Smooth muscle cell (in vitro differentiated cells): ENCODE data around the gene RBM7. TPM values are rescaled to one million over a fixed set of nuclear protein-coding genes. Genes with fewer than 3 reads are reported as not detected.

Experiments used
- DNase-seq: peaks from one replicate; lab custom pipeline; 2025; ENCODE audit not compliant: unreplicated experiment; lab: John Stamatoyannopoulos, UW
- H2AFZ ChIP-seq: fragments of 200-600 bp; sonication (generic); 2 replicates; pipeline ENCODE4 v1.6.0; 2016; ENCODE audit warnings: antibody characterized with exemption, low read depth, mild to moderate bottlenecking
- H3F3A ChIP-seq: fragments of 200-600 bp; sonication (generic); 2 replicates; pipeline ENCODE4 v1.6.0; 2017; ENCODE audit warnings: antibody characterized with exemption, low read depth
- H3K27ac ChIP-seq: fragments of 200-600 bp; sonication (generic); 2 replicates; pipeline ENCODE4 v1.5.1; 2016; ENCODE audit warnings: low read depth, mild to moderate bottlenecking
- H3K27me3 ChIP-seq: fragments of 200-600 bp; sonication (generic); 2 replicates; pipeline ENCODE4 v1.6.1; 2016; ENCODE audit warnings: low read depth, mild to moderate bottlenecking
- H3K36me3 ChIP-seq: fragments of 200-600 bp; sonication (generic); 2 replicates; pipeline ENCODE4 v1.5.1; 2016; ENCODE audit warnings: low read depth
- H3K4me1 ChIP-seq: fragments of 200-600 bp; sonication (generic); 2 replicates; pipeline ENCODE4 v1.5.1; 2016; ENCODE audit warnings: low read depth
- H3K4me2 ChIP-seq: fragments of 200-600 bp; sonication (generic); 2 replicates; pipeline ENCODE4 v1.6.0; 2016; ENCODE audit warnings: mild to moderate bottlenecking
- H3K4me3 ChIP-seq: fragments of 200-600 bp; sonication (generic); 2 replicates; pipeline ENCODE4 v1.5.1; 2016; ENCODE audit warnings: mild to moderate bottlenecking
- H3K79me2 ChIP-seq: fragments of 200-600 bp; sonication (generic); 2 replicates; pipeline ENCODE4 v1.6.0; 2016; ENCODE audit warnings: low read depth, mild to moderate bottlenecking
- H3K9ac ChIP-seq: fragments of 200-600 bp; sonication (generic); 2 replicates; pipeline ENCODE4 v1.6.0; 2016; ENCODE audit warnings: low read depth
- H3K9me3 ChIP-seq: fragments of 200-600 bp; sonication (generic); replicated peaks from 2 replicates; pipeline ENCODE4 v1.5.1; 2016; ENCODE audit warnings: low read depth
- H4K20me1 ChIP-seq: fragments of 200-600 bp; sonication (generic); 2 replicates; pipeline ENCODE4 v1.6.0; 2016; ENCODE audit warnings: low read depth
- WGBS: methylation state at CpG from one replicate; pipeline ENCODE4 v1.1.7; 2016; ENCODE audit warnings: low lambda C conversion rate; 5-methylcytosine and 5-hydroxymethylcytosine counted together
- polyA plus RNA-seq: library from polyadenylated mRNA; unstranded; fragments of >200 nt; fragmentation: Nextera tagmentation; extraction: Ambion mirVana; gene quantifications from 2 replicates; pipeline ENCODE4 v1.2.1, GENCODE V29; 2016
- total RNA-seq: library from RNA; depleted of rRNA; stranded (reverse); fragments of >200 nt; gene quantifications from 2 replicates; pipeline ENCODE4 v1.2.3, GENCODE V29; 2014
- TF ChIP-seq, protein P1 (sequence below): fragments of 200-600 bp; sonication (generic); IDR thresholded peaks from 2 replicates; pipeline ENCODE4 v1.5.1; 2017; ENCODE audit warnings: borderline replicate concordance, mild to moderate bottlenecking, antibody characterized with exemption; ENCODE audit not compliant: insufficient read depth, poor library complexity, severe bottlenecking

The RBM7 gene
- total and polyA plus RNA-seq, 2 experiments from 2014 or later = 47.1 to 90.9 TPM

DNA sequence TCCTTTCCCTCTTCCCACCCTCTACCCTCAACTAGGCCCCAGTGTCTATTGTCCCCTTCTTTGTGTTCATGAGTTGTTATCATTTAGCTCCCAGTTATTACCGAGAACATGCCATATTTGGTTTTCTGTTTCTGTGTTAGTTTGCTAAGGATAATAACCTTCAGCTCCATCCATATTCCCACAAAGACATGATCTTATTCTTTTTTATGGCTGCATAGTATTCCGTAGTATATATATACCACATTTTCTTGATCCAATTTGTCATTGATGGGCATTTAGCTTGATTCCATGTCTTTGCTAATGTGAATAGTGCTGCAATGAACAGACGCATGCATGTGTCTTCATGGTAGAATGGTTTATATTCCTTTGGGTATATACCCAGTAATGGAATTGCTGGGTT is 18.0 kb upstream of the RBM7 start:
- Histone ChIP-seq H3F3A (peaks cover under 1% of the 10 kb centered on the region), H3K4me3 (no peak overlapping the region), H3K27ac (no peak overlapping the region), H3K4me2 (no peak overlapping the region), H3K9ac (no peak overlapping the region), H3K36me3 (peaks cover 4% of the 10 kb centered on the region), H3K4me1 (no peaks in the 10 kb centered on the region), H3K9me3 (no peaks in the 10 kb centered on the region), H3K27me3 (no peaks in the 10 kb centered on the region), H2AFZ (no peak overlapping the region), H3K79me2 (no peaks in the 10 kb centered on the region), H4K20me1 (no peaks in the 10 kb centered on the region)
- TF ChIP-seq, protein P1, sequence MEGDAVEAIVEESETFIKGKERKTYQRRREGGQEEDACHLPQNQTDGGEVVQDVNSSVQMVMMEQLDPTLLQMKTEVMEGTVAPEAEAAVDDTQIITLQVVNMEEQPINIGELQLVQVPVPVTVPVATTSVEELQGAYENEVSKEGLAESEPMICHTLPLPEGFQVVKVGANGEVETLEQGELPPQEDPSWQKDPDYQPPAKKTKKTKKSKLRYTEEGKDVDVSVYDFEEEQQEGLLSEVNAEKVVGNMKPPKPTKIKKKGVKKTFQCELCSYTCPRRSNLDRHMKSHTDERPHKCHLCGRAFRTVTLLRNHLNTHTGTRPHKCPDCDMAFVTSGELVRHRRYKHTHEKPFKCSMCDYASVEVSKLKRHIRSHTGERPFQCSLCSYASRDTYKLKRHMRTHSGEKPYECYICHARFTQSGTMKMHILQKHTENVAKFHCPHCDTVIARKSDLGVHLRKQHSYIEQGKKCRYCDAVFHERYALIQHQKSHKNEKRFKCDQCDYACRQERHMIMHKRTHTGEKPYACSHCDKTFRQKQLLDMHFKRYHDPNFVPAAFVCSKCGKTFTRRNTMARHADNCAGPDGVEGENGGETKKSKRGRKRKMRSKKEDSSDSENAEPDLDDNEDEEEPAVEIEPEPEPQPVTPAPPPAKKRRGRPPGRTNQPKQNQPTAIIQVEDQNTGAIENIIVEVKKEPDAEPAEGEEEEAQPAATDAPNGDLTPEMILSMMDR = no peak
- WGBS = 99% methylated on average over 3 of the region's 3 CpGs
- no peak for DNase-seq

DNA sequence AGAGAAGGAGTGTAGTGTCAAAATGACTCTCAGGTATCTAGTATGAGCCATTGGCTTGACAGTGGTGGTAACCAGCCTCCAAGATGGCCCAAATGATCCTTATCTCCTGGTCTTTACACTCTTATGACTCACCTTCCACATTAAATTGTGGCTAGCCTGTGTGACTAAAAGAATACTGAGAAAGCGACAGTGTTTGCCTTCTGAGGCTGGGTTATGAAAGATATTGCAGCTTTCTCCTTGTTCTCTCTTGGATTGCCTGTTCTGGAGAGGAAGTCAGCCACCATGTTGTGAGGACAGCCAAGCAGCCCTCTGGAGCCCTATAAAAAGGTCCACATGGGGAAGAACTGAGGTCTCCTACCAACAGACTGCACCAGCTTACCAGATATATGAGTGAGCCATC is 16.0 kb upstream of the RBM7 start:
- WGBS = 78% methylated on average over 1 of the region's 1 CpG
- H3K79me2 ChIP-seq = no peaks in the 10 kb centered on the region

DNA sequence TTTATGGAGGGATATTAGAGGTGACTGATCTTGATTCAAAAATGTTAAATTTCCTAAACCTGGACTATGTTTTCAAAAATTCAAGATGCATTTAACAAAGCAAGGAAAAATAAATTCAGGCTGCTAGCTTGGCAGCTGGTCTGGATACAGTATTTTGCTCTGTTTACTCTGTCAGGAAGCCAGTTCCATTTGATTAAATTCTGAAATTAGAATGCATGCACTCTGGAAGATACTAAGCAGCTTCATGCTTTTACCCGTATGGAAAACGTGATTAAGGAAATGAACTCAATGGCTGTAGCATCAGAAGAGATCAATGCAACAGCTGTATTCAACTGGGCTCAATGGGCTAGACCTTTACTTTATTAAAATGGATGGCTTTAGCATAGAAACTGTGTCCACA is 14.3 kb upstream of the RBM7 start:
- no peaks in the 10 kb centered on the region for H3K79me2 ChIP-seq
- peaks cover 4% of the 10 kb centered on the region for H3K36me3 ChIP-seq
- TF ChIP-seq, protein P1 = no peak
- no peak overlapping the region for H3K4me2 ChIP-seq
- H2AFZ ChIP-seq = no peak overlapping the region
- DNase-seq = no peak
- H3K27me3 ChIP-seq = no peaks in the 10 kb centered on the region
- H3K27ac ChIP-seq = no peak overlapping the region
- H3K4me3 ChIP-seq = no peak overlapping the region
- no peaks in the 10 kb centered on the region for H3K4me1 ChIP-seq
- H3F3A ChIP-seq = no peaks in the 10 kb centered on the region
- H4K20me1 ChIP-seq = no peaks in the 10 kb centered on the region
- no peak overlapping the region for H3K9ac ChIP-seq
- no peaks in the 10 kb centered on the region for H3K9me3 ChIP-seq
- WGBS = 96% methylated on average over 2 of the region's 2 CpGs

More for the DNA sequence above, 16.0 kb upstream of the RBM7 start:
- Histone ChIP-seq H3K27ac (no peak overlapping the region), H2AFZ (no peak overlapping the region), H3K9ac (no peak overlapping the region), H3K4me2 (no peak overlapping the region), H4K20me1 (no peaks in the 10 kb centered on the region), H3K9me3 (no peaks in the 10 kb centered on the region), H3K36me3 (peaks cover 4% of the 10 kb centered on the region), H3K27me3 (no peaks in the 10 kb centered on the region), H3K4me3 (no peak overlapping the region), H3F3A (no peaks in the 10 kb centered on the region), H3K4me1 (no peaks in the 10 kb centered on the region)
- TF ChIP-seq, protein P1 = no peak
- no peak for DNase-seq

DNA sequence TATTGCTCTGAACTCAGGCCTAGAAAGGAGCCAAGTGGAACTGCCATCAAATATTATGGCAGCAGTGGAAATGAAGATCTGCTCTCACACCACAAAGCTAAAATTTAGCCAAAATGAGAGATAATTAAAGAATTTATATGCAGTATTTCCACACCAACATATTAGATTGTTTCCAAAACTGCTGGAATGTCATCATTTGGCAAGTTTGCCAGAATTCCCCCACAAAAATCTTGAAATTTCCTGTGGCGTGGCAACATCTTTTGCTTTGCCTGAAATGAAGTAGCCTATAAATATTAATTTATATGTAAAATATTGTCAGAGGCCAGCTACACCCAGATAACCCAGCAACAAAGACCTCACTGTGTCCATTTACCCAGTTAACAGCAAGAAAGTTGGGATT is 13.9 kb upstream of the RBM7 start:
- no peaks in the 10 kb centered on the region for H3K79me2 ChIP-seq
- 100% methylated on average over 1 of the region's 1 CpG for WGBS
- H3K4me3 ChIP-seq = no peak overlapping the region
- H3K9ac ChIP-seq = no peak overlapping the region
- H3K4me1 ChIP-seq = no peaks in the 10 kb centered on the region
- H3F3A ChIP-seq = no peaks in the 10 kb centered on the region
- DNase-seq = no peak
- no peaks in the 10 kb centered on the region for H3K9me3 ChIP-seq
- peaks cover 4% of the 10 kb centered on the region for H3K36me3 ChIP-seq
- no peaks in the 10 kb centered on the region for H4K20me1 ChIP-seq
- H2AFZ ChIP-seq = no peak overlapping the region
- H3K27ac ChIP-seq = no peak overlapping the region
- no peak overlapping the region for H3K4me2 ChIP-seq
- no peaks in the 10 kb centered on the region for H3K27me3 ChIP-seq
- TF ChIP-seq, protein P1 = no peak
